ENCODE measurements around the gene SRD5A2. TPM values are rescaled to one million over a fixed set of nuclear protein-coding genes. Genes with fewer than 3 reads are reported as not detected.

SRD5A2 gene
- total RNA-seq, 3 donors from 2014 or later: not detected

- Histone ChIP-seq H3K36me3 (ENCODE audit: low read depth) (no peaks in the 10 kb centered on the region), H3K4me3 (no peak overlapping the region), H3K9me3 (no peaks in the 10 kb centered on the region), H3K4me1 (ENCODE audit: low read depth) (no peaks in the 10 kb centered on the region)
- intact Hi-C loops (cut with DNase I, micrococcal nuclease): loop anchor here in 1 of 2 donors (10.0 kb wide), 1 partner anchor 1822 kb away; no protein-coding TSS in a partner anchor
- DNase-seq: no peak
- TF ChIP-seq CTCF (IDR thresholded peaks at IDR 0.05): no peak
- ATAC-seq: no peak
Measured at GRCh38 chr2:31476511-31477180, 104.1 kb downstream of the SRD5A2 start.

- Histone ChIP-seq H3K36me3 (ENCODE audit: low read depth) (no peaks in the 10 kb centered on the region), H3K9me3 (no peaks in the 10 kb centered on the region), H3K4me1 (ENCODE audit: low read depth) (no peaks in the 10 kb centered on the region), H3K4me3 (no peak overlapping the region)
- DNase-seq (no peak), ATAC-seq (no peak)
- no peak for TF ChIP-seq CTCF (IDR thresholded peaks at IDR 0.05)
- intact Hi-C loops (cut with DNase I, micrococcal nuclease): loop anchor here in 1 of 2 donors (10.0 kb wide), 1 partner anchor 1821 kb away; no protein-coding TSS in a partner anchor
Measured at GRCh38 chr2:31475692-31476091, 105.0 kb downstream of the SRD5A2 start.

- ATAC-seq (no peak), DNase-seq (no peak)
- H3K4me3 ChIP-seq: no peak overlapping the region
- H3K9me3 ChIP-seq: no peaks in the 10 kb centered on the region
- intact Hi-C loops (cut with DNase I, micrococcal nuclease): loop anchor here in 1 of 2 donors (10.0 kb wide), 1 partner anchor 1819 kb away; no protein-coding TSS in a partner anchor
- TF ChIP-seq CTCF (IDR thresholded peaks at IDR 0.05): no peak
- H3K4me1 ChIP-seq (ENCODE audit: low read depth): no peaks in the 10 kb centered on the region
- no peaks in the 10 kb centered on the region for H3K36me3 ChIP-seq (ENCODE audit: low read depth)
Measured at GRCh38 chr2:31474296-31474695, 106.4 kb downstream of the SRD5A2 start.

Other genes with a start within 250 kb of the SRD5A2 start
- 10 to 100 TPM; 18.4 to 75.4 (median 40.7) TPM for gene XDH, start 166.2 kb downstream of the SRD5A2 start, total RNA-seq